Measurements from ENCODE around the gene TSHZ2. TPM values are rescaled to one million over a fixed set of nuclear protein-coding genes. Genes with fewer than 3 reads are reported as not detected.

Gene TSHZ2
- total and polyA plus RNA-seq, 9 of the 15 experiments (the other 6 are each of a cell fraction or from before 2014, with no cell fraction given) = 0.03 to 0.20 (median 0.05) TPM; not detected in 4

DNA sequence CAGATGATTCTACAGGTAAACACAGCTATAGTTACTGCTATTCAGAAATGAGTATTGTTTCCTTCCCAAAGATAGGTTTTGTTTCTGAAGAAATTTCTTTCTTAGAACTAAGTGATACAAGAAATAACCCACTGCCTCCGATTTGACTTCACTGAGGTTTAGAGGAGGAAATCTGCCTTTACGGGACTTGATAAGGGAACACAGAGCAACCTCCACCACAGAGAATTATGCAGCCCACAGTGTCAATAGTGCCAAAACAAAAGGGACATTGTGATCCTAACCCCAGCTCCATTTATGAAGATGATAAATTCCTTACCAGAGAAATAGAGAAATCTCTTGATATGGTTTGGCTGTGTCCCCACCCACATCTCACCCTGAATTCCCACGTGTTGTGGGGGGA lies 456.8 kb downstream of the TSHZ2 start (continued):
- no peak for TF ChIP-seq POLR2G (IDR thresholded peaks at IDR 0.05; ENCODE audit: low read depth, low read length)
- no peak for TF ChIP-seq SRSF3 (IDR thresholded peaks at IDR 0.05; ENCODE audit: insufficient read depth, low read length)
- TF ChIP-seq, protein P1, sequence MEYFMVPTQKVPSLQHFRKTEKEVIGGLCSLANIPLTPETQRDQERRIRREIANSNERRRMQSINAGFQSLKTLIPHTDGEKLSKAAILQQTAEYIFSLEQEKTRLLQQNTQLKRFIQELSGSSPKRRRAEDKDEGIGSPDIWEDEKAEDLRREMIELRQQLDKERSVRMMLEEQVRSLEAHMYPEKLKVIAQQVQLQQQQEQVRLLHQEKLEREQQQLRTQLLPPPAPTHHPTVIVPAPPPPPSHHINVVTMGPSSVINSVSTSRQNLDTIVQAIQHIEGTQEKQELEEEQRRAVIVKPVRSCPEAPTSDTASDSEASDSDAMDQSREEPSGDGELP (CRISPR knock-in tag; IDR thresholded peaks at IDR 0.05; ENCODE audit: borderline replicate concordance) = no peak
- no peak for TF ChIP-seq ZBTB34 (CRISPR knock-in tag; IDR thresholded peaks at IDR 0.05)
- TF ChIP-seq MECOM (CRISPR knock-in tag; IDR thresholded peaks at IDR 0.05) = no peak
- TF ChIP-seq, protein P2, sequence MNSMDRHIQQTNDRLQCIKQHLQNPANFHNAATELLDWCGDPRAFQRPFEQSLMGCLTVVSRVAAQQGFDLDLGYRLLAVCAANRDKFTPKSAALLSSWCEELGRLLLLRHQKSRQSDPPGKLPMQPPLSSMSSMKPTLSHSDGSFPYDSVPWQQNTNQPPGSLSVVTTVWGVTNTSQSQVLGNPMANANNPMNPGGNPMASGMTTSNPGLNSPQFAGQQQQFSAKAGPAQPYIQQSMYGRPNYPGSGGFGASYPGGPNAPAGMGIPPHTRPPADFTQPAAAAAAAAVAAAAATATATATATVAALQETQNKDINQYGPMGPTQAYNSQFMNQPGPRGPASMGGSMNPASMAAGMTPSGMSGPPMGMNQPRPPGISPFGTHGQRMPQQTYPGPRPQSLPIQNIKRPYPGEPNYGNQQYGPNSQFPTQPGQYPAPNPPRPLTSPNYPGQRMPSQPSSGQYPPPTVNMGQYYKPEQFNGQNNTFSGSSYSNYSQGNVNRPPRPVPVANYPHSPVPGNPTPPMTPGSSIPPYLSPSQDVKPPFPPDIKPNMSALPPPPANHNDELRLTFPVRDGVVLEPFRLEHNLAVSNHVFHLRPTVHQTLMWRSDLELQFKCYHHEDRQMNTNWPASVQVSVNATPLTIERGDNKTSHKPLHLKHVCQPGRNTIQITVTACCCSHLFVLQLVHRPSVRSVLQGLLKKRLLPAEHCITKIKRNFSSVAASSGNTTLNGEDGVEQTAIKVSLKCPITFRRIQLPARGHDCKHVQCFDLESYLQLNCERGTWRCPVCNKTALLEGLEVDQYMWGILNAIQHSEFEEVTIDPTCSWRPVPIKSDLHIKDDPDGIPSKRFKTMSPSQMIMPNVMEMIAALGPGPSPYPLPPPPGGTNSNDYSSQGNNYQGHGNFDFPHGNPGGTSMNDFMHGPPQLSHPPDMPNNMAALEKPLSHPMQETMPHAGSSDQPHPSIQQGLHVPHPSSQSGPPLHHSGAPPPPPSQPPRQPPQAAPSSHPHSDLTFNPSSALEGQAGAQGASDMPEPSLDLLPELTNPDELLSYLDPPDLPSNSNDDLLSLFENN (IDR thresholded peaks at IDR 0.05; ENCODE audit: low read depth in 2 of 2, low read length in 2 of 2) = no peak
- no peak for TF ChIP-seq TBP (optimal IDR thresholded peaks at IDR 0.05; ENCODE audit: low read depth, low read length)
- no peak for TF ChIP-seq RBM39 (optimal IDR thresholded peaks at IDR 0.05; ENCODE audit: low read depth, low read length)
- no peak for TF ChIP-seq HBP1 (CRISPR knock-in tag; IDR thresholded peaks at IDR 0.05)
- TF ChIP-seq, protein P3, sequence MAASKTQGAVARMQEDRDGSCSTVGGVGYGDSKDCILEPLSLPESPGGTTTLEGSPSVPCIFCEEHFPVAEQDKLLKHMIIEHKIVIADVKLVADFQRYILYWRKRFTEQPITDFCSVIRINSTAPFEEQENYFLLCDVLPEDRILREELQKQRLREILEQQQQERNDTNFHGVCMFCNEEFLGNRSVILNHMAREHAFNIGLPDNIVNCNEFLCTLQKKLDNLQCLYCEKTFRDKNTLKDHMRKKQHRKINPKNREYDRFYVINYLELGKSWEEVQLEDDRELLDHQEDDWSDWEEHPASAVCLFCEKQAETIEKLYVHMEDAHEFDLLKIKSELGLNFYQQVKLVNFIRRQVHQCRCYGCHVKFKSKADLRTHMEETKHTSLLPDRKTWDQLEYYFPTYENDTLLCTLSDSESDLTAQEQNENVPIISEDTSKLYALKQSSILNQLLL (CRISPR knock-in tag; IDR thresholded peaks at IDR 0.05; ENCODE audit: borderline replicate concordance) = no peak
- TF ChIP-seq ZNF583 (CRISPR knock-in tag; IDR thresholded peaks at IDR 0.05) = no peak
- no peak for TF ChIP-seq ZNF212 (CRISPR knock-in tag; IDR thresholded peaks at IDR 0.05)
- TF ChIP-seq ZNF778 (CRISPR knock-in tag; IDR thresholded peaks at IDR 0.05) = no peak
- TF ChIP-seq TCF7 (IDR thresholded peaks at IDR 0.05; ENCODE audit: borderline replicate concordance) = no peak
- no peak for TF ChIP-seq SMARCC2 (IDR thresholded peaks at IDR 0.05; ENCODE audit: low read depth)
